Vagina (tissue), 2 donors: ENCODE measurements around the gene TICAM1. TPM values are rescaled to one million over a fixed set of nuclear protein-coding genes. Genes with fewer than 3 reads are reported as not detected.
A peak's percentile ranks its signal among the peaks of the same experiment; 100 is the strongest.

Experiments used
- DNase-seq, 2 donors: peaks; one replicate each; pipeline ENCODE4 v3.0.0-alpha.2; 2017; ENCODE audit errors: extremely low spot score in 2 of 2
- H3K27ac ChIP-seq: fragments of 200-600 bp; sonication (generic); one replicate; pipeline ENCODE4 v1.5.1; 2019
- H3K27me3 ChIP-seq: fragments of 200-600 bp; sonication (generic); one replicate; pipeline ENCODE4 v1.5.1; 2019
- H3K36me3 ChIP-seq, 2 donors: fragments of 200-600 bp; sonication (generic); one replicate each; pipeline ENCODE4 v1.5.1; 2017 to 2019
- H3K4me1 ChIP-seq: fragments of 200-600 bp; sonication (generic); one replicate; pipeline ENCODE4 v1.5.1; 2019
- H3K4me3 ChIP-seq, 2 donors: fragments of 200-600 bp; sonication (generic); 1 replicate in 1 of 2; 2 replicates in 1 of 2; pipeline ENCODE4 v1.5.1; 2016 to 2019
- H3K9me3 ChIP-seq: fragments of 200-600 bp; sonication (generic); one replicate; pipeline ENCODE4 v1.5.1; 2019
- CTCF ChIP-seq, 3 experiments: fragments of 450-650 bp in 2 of 3; fragments of 200-600 bp in 1 of 3; sonication (generic) in 1 of 3; IDR thresholded peaks; one replicate each; pipeline ENCODE4 v1.5.1; 2017 to 2019; ENCODE audit warnings: antibody characterized with exemption in 3 of 3, mild to moderate bottlenecking in 2 of 3, moderate library complexity in 2 of 3
- POLR2A ChIP-seq, 2 donors: fragments of 450-650 bp; IDR thresholded peaks; one replicate each; pipeline ENCODE4 v1.6.1; 2017; ENCODE audit warnings: antibody characterized with exemption in 2 of 2, mild to moderate bottlenecking in 2 of 2, moderate library complexity in 2 of 2
- POLR2AphosphoS5 ChIP-seq, 2 donors: sonication (generic); formaldehyde crosslinking; IDR thresholded peaks; one replicate each; pipeline ENCODE4 v1.9.0; 2017; ENCODE audit warnings: antibody characterized with exemption in 2 of 2, mild to moderate bottlenecking in 2 of 2, low read depth in 1 of 2; ENCODE audit not compliant: insufficient read depth in 1 of 2
- intact Hi-C: fragments of 100-400 bp; cut with DNase I; formaldehyde crosslinking; loops from one replicate; pipeline ENCODE4 v1.15.1; 2023
- total RNA-seq: library from RNA; depleted of rRNA; stranded (reverse); fragments of >200 nt; gene quantifications from one replicate; pipeline ENCODE4 v1.2.3, GENCODE V29; 2016

Gene TICAM1
- total RNA-seq = 16.5 TPM

GRCh38 chr19:4831304-4831978 lies at the start of gene TICAM1:
Gene TICAM1 (minus strand): TSS chr19:4831712. CDS start chr19:4818377, 13,335 bp downstream.
- Histone ChIP-seq H3K36me3 (no peaks in the 10 kb centered on the region), H3K27ac (peak within 1 kb of the TSS; percentile 96), H3K27me3 (no peaks in the 10 kb centered on the region), H3K4me3 (peak within 1 kb of the TSS; percentile 84 to 89), H3K4me1 (peaks cover 21% of the 10 kb centered on the region), H3K9me3 (no peaks in the 10 kb centered on the region)
- no peak for TF ChIP-seq CTCF (IDR thresholded peaks at IDR 0.05)
- peak in 1 of 2 donors; percentile 62 for TF ChIP-seq POLR2A (IDR thresholded peaks at IDR 0.05)
- TF ChIP-seq POLR2AphosphoS5 (IDR thresholded peaks at IDR 0.05; ENCODE audit: insufficient read depth in 1 of 2, low read depth in 1 of 2) = peak; percentile 52 to 90
- no peak for DNase-seq
- intact Hi-C loops = no loop called here

- H3K27ac ChIP-seq = no peak overlapping the region
These were observed 47.5 kb upstream of the TICAM1 start for GRCh38 chr19:4879041-4879440.

GRCh38 chr19:4878491-4878968 lies 47.0 kb upstream of the TICAM1 start:
- Histone ChIP-seq H3K36me3 (no peaks in the 10 kb centered on the region), H3K4me1 (peaks cover 12% of the 10 kb centered on the region), H3K9me3 (no peaks in the 10 kb centered on the region), H3K4me3 (no peak overlapping the region), H3K27ac (no peak overlapping the region), H3K27me3 (no peaks in the 10 kb centered on the region)
- intact Hi-C loops = loop anchor here (5.0 kb wide), 1 partner anchor 154 kb away; no protein-coding TSS in a partner anchor
- TF ChIP-seq CTCF (IDR thresholded peaks at IDR 0.05) (no peak), POLR2AphosphoS5 (IDR thresholded peaks at IDR 0.05; ENCODE audit: insufficient read depth in 1 of 2, low read depth in 1 of 2) (no peak)
- no peak for DNase-seq

More at GRCh38 chr19:4879041-4879440, 47.5 kb upstream of the TICAM1 start:
- Histone ChIP-seq H3K9me3 (no peaks in the 10 kb centered on the region), H3K27me3 (no peaks in the 10 kb centered on the region), H3K4me3 (no peak overlapping the region), H3K4me1 (peaks cover 12% of the 10 kb centered on the region), H3K36me3 (no peaks in the 10 kb centered on the region)
- no peak for DNase-seq
- intact Hi-C loops = loop anchor here (5.0 kb wide), 1 partner anchor 153 kb away; no protein-coding TSS in a partner anchor
- no peak for TF ChIP-seq POLR2A (IDR thresholded peaks at IDR 0.05)
- TF ChIP-seq CTCF (IDR thresholded peaks at IDR 0.05) = no peak
- TF ChIP-seq POLR2AphosphoS5 (IDR thresholded peaks at IDR 0.05; ENCODE audit: insufficient read depth in 1 of 2, low read depth in 1 of 2) = no peak

- Histone ChIP-seq H3K27me3 (no peaks in the 10 kb centered on the region), H3K4me3 (no peak overlapping the region), H3K4me1 (peaks cover 12% of the 10 kb centered on the region), H3K27ac (no peak overlapping the region), H3K9me3 (no peaks in the 10 kb centered on the region), H3K36me3 (no peaks in the 10 kb centered on the region)
- TF ChIP-seq POLR2A (IDR thresholded peaks at IDR 0.05) (no peak), POLR2AphosphoS5 (IDR thresholded peaks at IDR 0.05; ENCODE audit: insufficient read depth in 1 of 2, low read depth in 1 of 2) (no peak), CTCF (IDR thresholded peaks at IDR 0.05) (no peak)
- intact Hi-C loops = loop anchor here (5.0 kb wide), 1 partner anchor 154 kb away; no protein-coding TSS in a partner anchor
- no peak for DNase-seq
These were observed 46.4 kb upstream of the TICAM1 start for GRCh38 chr19:4877753-4878490.
